Liver (tissue), 3 donors: Measurements from ENCODE around the gene NSL1.

ENCODE experiments used
- GABPA ChIP-seq, 2 donors: IDR thresholded peaks in 1 of 2; conservative IDR thresholded peaks in 1 of 2; 2 replicates each; pipeline ENCODE4 v1.6.1; 2016; ENCODE audit warnings: antibody characterized with exemption in 2 of 2, mild to moderate bottlenecking in 1 of 2, moderate library complexity in 1 of 2
- HNF4G ChIP-seq: IDR thresholded peaks from 2 replicates; pipeline ENCODE4 v1.6.1; 2016; ENCODE audit warnings: antibody characterized with exemption
- JUND ChIP-seq, 2 donors: IDR thresholded peaks; 2 replicates each; pipeline ENCODE4 v1.6.1; 2016; ENCODE audit warnings: antibody characterized with exemption in 2 of 2
- MAX ChIP-seq: IDR thresholded peaks from 2 replicates; pipeline ENCODE4 v1.6.1; 2016; ENCODE audit warnings: antibody characterized with exemption
- RAD21 ChIP-seq, 2 donors: IDR thresholded peaks; 2 replicates each; pipeline ENCODE4 v1.6.1; 2016; ENCODE audit warnings: antibody characterized with exemption in 2 of 2, mild to moderate bottlenecking in 2 of 2
- REST ChIP-seq: IDR thresholded peaks from 2 replicates; pipeline ENCODE4 v1.6.1; 2016; ENCODE audit warnings: antibody characterized with exemption, mild to moderate bottlenecking
- TAF1 ChIP-seq: conservative IDR thresholded peaks from 2 replicates; pipeline ENCODE4 v1.6.1; 2016; ENCODE audit warnings: antibody characterized with exemption, mild to moderate bottlenecking
- TF ChIP-seq, protein P1 (sequence below): fragments of 150-350 bp; IDR thresholded peaks from 2 replicates; pipeline ENCODE4 v1.5.1; 2017; ENCODE audit warnings: improper control_type of control experiment, low read depth, low read length; ENCODE audit not compliant: missing input control
- donor health status: healthy.
- donor health status: healthy.

DNA sequence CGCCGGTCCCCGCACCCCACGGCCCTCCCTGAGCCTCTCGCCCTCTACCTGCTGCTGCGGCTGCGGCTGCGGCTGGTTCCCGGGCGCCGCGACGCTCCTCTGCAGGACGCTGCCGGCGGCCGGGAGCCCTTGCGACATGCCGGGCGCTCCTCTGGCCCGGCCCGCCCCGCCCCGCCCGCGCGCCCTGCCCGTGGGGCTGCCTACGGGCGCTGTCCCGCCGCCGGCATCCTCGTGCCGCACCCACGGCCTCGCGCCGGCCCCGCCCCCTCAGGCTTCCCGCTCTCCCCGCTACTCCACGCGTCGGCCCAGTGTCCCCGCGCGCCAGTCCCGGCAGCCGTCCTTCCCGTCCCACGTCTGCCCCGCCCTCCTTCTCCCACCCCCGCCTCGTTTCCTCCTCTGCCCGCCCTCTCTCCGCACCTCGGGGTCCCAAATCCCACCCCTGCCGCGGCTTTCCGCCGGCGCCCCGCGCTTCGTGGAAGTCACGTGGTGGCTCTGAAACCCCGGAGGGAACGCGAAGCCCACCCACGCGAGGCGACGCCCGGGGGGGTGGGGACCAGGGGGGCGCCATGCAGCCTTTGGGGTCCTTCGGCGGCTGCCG is 91.9 kb downstream of the NSL1 start, which contains the start of gene BATF3:
- TF ChIP-seq, protein P1, sequence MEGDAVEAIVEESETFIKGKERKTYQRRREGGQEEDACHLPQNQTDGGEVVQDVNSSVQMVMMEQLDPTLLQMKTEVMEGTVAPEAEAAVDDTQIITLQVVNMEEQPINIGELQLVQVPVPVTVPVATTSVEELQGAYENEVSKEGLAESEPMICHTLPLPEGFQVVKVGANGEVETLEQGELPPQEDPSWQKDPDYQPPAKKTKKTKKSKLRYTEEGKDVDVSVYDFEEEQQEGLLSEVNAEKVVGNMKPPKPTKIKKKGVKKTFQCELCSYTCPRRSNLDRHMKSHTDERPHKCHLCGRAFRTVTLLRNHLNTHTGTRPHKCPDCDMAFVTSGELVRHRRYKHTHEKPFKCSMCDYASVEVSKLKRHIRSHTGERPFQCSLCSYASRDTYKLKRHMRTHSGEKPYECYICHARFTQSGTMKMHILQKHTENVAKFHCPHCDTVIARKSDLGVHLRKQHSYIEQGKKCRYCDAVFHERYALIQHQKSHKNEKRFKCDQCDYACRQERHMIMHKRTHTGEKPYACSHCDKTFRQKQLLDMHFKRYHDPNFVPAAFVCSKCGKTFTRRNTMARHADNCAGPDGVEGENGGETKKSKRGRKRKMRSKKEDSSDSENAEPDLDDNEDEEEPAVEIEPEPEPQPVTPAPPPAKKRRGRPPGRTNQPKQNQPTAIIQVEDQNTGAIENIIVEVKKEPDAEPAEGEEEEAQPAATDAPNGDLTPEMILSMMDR = no peak
- TF ChIP-seq TAF1 = no peak
- TF ChIP-seq GABPA (IDR thresholded peaks at IDR 0.05 in 1 of 2, conservative IDR thresholded peaks at IDR 0.05 in 1 of 2) = no peak
- TF ChIP-seq MAX = no peak
- TF ChIP-seq JUND (IDR thresholded peaks at IDR 0.05) = no peak
- no peak for TF ChIP-seq HNF4G
- no peak for TF ChIP-seq RAD21 (IDR thresholded peaks at IDR 0.05)
- TF ChIP-seq REST = no peak
